ENCODE data around the gene TRMT1. TPM values are rescaled to one million over a fixed set of nuclear protein-coding genes. Genes with fewer than 3 reads are reported as not detected.

TRMT1 gene
- total and polyA plus RNA-seq, 4 donors: 14.4 to 48.2 (median 43.8) TPM

GRCh38 chr19:13120031-13120430 lies 3.5 kb upstream of the TRMT1 start:
- Histone ChIP-seq H3K4me3 (no peak overlapping the region), H3K9ac (ENCODE audit: insufficient read depth in 1 of 2, low read length in 2 of 2) (no peak overlapping the region), H3K9me3 (ENCODE audit: control insufficient read depth in 4 of 4, insufficient read depth in 3 of 4, low read length in 3 of 4) (no peaks in the 10 kb centered on the region), H3K4me1 (ENCODE audit: control insufficient read depth in 5 of 5, insufficient read depth in 5 of 5, low read length in 5 of 5) (peaks cover 0 to 29% (median 9%) of the 10 kb centered on the region in 5 donors), H3K36me3 (ENCODE audit: control insufficient read depth in 4 of 4, insufficient read depth in 4 of 4, low read length in 4 of 4) (peaks cover 0 to 6% (median under 1%) of the 10 kb centered on the region in 4 donors), H3K27ac (ENCODE audit: low read depth in 1 of 2, low read length in 1 of 2) (peak overlapping the region in 1 of 2 donors; percentile 11), H3K27me3 (ENCODE audit: control insufficient read depth in 3 of 3, insufficient read depth in 3 of 3, low read length in 2 of 3) (no peaks in the 10 kb centered on the region)
- DNase-seq (no peak), ATAC-seq (ENCODE audit: insufficient read depth, low FRiP score) (no peak)
- 77 to 89% methylated on average over 9 of the region's 9 CpGs for WGBS, 2 donors
- TF ChIP-seq CTCF (IDR thresholded peaks at IDR 0.05; ENCODE audit: control extremely low read depth, extremely low read depth): no peak

DNA sequence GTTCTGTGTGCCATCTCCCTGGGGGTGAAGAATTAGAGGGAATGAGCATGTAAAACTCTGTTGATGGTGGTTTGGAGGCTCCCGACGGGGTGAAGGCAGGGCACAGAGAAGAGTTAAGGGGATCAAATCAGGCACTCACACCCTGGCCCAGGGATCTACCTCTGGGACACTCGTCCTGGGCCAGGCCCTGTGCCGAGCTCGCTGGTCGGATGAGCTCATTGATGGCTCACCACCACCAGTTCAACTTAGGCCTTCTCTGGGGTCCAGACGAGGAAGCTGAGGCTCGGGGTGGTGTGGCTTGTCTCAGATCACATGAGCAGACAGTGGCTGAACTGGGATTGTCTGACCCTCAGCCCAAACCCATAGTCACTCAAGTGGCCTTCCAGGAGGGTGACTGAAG lies 3.1 kb upstream of the TRMT1 start:
- H3K9ac ChIP-seq (ENCODE audit: insufficient read depth in 1 of 2, low read length in 2 of 2): peak overlapping the region in 1 of 2 donors; percentile 26
- H3K27ac ChIP-seq (ENCODE audit: low read depth in 1 of 2, low read length in 1 of 2): peak overlapping the region in 1 of 2 donors; percentile 11
- peaks cover 0 to 6% (median 2%) of the 10 kb centered on the region in 4 donors for H3K36me3 ChIP-seq (ENCODE audit: control insufficient read depth in 4 of 4, insufficient read depth in 4 of 4, low read length in 4 of 4)
- H3K9me3 ChIP-seq (ENCODE audit: control insufficient read depth in 4 of 4, insufficient read depth in 3 of 4, low read length in 3 of 4): no peaks in the 10 kb centered on the region
- no peak for DNase-seq
- WGBS, 2 donors: 76 to 80% methylated on average over 8 of the region's 8 CpGs
- H3K4me3 ChIP-seq: no peak overlapping the region
- peaks cover 0 to 29% (median 9%) of the 10 kb centered on the region in 5 donors for H3K4me1 ChIP-seq (ENCODE audit: control insufficient read depth in 5 of 5, insufficient read depth in 5 of 5, low read length in 5 of 5)
- no peak for TF ChIP-seq CTCF (IDR thresholded peaks at IDR 0.05; ENCODE audit: control extremely low read depth, extremely low read depth)
- H3K27me3 ChIP-seq (ENCODE audit: control insufficient read depth in 3 of 3, insufficient read depth in 3 of 3, low read length in 2 of 3): no peaks in the 10 kb centered on the region
- no peak for ATAC-seq (ENCODE audit: insufficient read depth, low FRiP score)

- DNase-seq (peak in 2 of 3 donors; percentile 49 to 53), ATAC-seq (ENCODE audit: insufficient read depth, low FRiP score) (no peak)
- Histone ChIP-seq H3K36me3 (ENCODE audit: control insufficient read depth in 4 of 4, insufficient read depth in 4 of 4, low read length in 4 of 4) (peaks cover 0 to 5% (median 2%) of the 10 kb centered on the region in 4 donors), H3K27me3 (ENCODE audit: control insufficient read depth in 3 of 3, insufficient read depth in 3 of 3, low read length in 2 of 3) (no peaks in the 10 kb centered on the region), H3K9me3 (ENCODE audit: control insufficient read depth in 4 of 4, insufficient read depth in 3 of 4, low read length in 3 of 4) (no peaks in the 10 kb centered on the region), H3K4me3 (peak overlapping the region; percentile 97), H3K9ac (ENCODE audit: insufficient read depth in 1 of 2, low read length in 2 of 2) (peak overlapping the region in 1 of 2 donors; percentile 26), H3K27ac (ENCODE audit: low read depth in 1 of 2, low read length in 1 of 2) (peak overlapping the region; percentile 76), H3K4me1 (ENCODE audit: control insufficient read depth in 5 of 5, insufficient read depth in 5 of 5, low read length in 5 of 5) (peaks cover 0 to 29% (median 9%) of the 10 kb centered on the region in 5 donors)
- WGBS, 2 donors: 0 to 1% methylated on average over 42 to 57 of the region's 57 CpGs
- TF ChIP-seq CTCF (IDR thresholded peaks at IDR 0.05; ENCODE audit: control extremely low read depth, extremely low read depth): no peak
Measured at GRCh38 chr19:13118424-13119193, 2.1 kb upstream of the TRMT1 start.
